Astrocyte (in vitro differentiated cells and primary cell): ENCODE results near the gene ZNF442. TPM values are rescaled to one million over a fixed set of nuclear protein-coding genes. Genes with fewer than 3 reads are reported as not detected.

Experiments
- DNase-seq: peaks from one replicate; pipeline ENCODE4 v3.0.0-alpha.2; 2010; ENCODE audit warnings: low read depth
- FAIRE-seq: peaks from 2 replicates; lab custom pipeline; 2011; peaks lifted over from hg19 to GRCh38; lab: Jason Lieb, UNC
- H2AFZ ChIP-seq: 2 replicates; pipeline ENCODE4 v1.6.0; 2012; ENCODE audit warnings: low read depth, low read length, inconsistent platforms
- H3K27ac ChIP-seq: 2 replicates; pipeline ENCODE4 v1.5.1; 2011; ENCODE audit warnings: low read depth, low read length, inconsistent platforms
- H3K27me3 ChIP-seq: 2 replicates; pipeline ENCODE4 v1.6.0; 2011; ENCODE audit warnings: low read length, inconsistent platforms; ENCODE audit not compliant: insufficient read depth
- H3K36me3 ChIP-seq: 2 replicates; pipeline ENCODE4 v1.5.1; 2011; ENCODE audit warnings: low read length, inconsistent platforms; ENCODE audit not compliant: insufficient read depth
- H3K4me1 ChIP-seq: 2 replicates; pipeline ENCODE4 v1.5.1; 2011; ENCODE audit warnings: low read length, inconsistent platforms; ENCODE audit not compliant: insufficient read depth
- H3K4me2 ChIP-seq: 2 replicates; pipeline ENCODE4 v1.6.0; 2012; ENCODE audit warnings: low read length, inconsistent platforms
- H3K4me3 ChIP-seq: 2 replicates; pipeline ENCODE4 v1.5.1; 2011; ENCODE audit warnings: low read depth, mild to moderate bottlenecking, low read length, inconsistent platforms; ENCODE audit not compliant: insufficient read depth
- H3K79me2 ChIP-seq: 2 replicates; pipeline ENCODE4 v1.6.0; 2012; ENCODE audit warnings: mild to moderate bottlenecking, low read length, inconsistent platforms; ENCODE audit not compliant: insufficient read depth
- H3K9ac ChIP-seq: 2 replicates; pipeline ENCODE4 v1.6.0; 2012; ENCODE audit warnings: mild to moderate bottlenecking, low read length, inconsistent platforms
- H3K9me3 ChIP-seq: 2 replicates; pipeline ENCODE4 v1.5.1; 2012; ENCODE audit warnings: low read depth, mild to moderate bottlenecking, low read length, inconsistent platforms; ENCODE audit not compliant: insufficient read depth
- H4K20me1 ChIP-seq: 2 replicates; pipeline ENCODE4 v1.6.0; 2012; ENCODE audit warnings: low read length, inconsistent platforms; ENCODE audit not compliant: insufficient read depth
- H3K27ac Mint-ChIP-seq: one replicate; pipeline ENCODE4 v1.8.0; 2021; ENCODE audit warnings: mild to moderate bottlenecking, mixed read lengths; ENCODE audit not compliant: unreplicated experiment
- H3K27me3 Mint-ChIP-seq: one replicate; pipeline ENCODE4 v1.8.0; 2021; ENCODE audit warnings: low read depth, mixed read lengths; ENCODE audit not compliant: unreplicated experiment
- H3K36me3 Mint-ChIP-seq: one replicate; pipeline ENCODE4 v1.8.0; 2021; ENCODE audit warnings: low read depth, mixed read lengths; ENCODE audit not compliant: unreplicated experiment
- H3K4me1 Mint-ChIP-seq: one replicate; pipeline ENCODE4 v1.8.0; 2021; ENCODE audit warnings: low read depth, mixed read lengths; ENCODE audit not compliant: unreplicated experiment
- H3K4me3 Mint-ChIP-seq: one replicate; pipeline ENCODE4 v1.8.0; 2021; ENCODE audit warnings: mild to moderate bottlenecking, moderate library complexity, mixed read lengths; ENCODE audit not compliant: unreplicated experiment
- H3K9me3 Mint-ChIP-seq: one replicate; pipeline ENCODE4 v1.8.0; 2021; ENCODE audit warnings: mild to moderate bottlenecking, mixed read lengths; ENCODE audit not compliant: unreplicated experiment
- EZH2 ChIP-seq: IDR thresholded peaks from 2 replicates; pipeline ENCODE4 v1.6.1; 2012; ENCODE audit warnings: mild to moderate bottlenecking, low read length, inconsistent platforms; ENCODE audit not compliant: insufficient read depth
- total RNA-seq: library from RNA; stranded (reverse); gene quantifications from 2 replicates; pipeline ENCODE4 v1.2.1, GENCODE V29; 2021
- TF ChIP-seq, protein P1 (sequence below): IDR thresholded peaks from 2 replicates; pipeline ENCODE4 v1.5.1; 2011; ENCODE audit warnings: low read depth, mild to moderate bottlenecking, inconsistent platforms, low read length, moderate library complexity; ENCODE audit not compliant: insufficient read depth

ZNF442 gene
- total RNA-seq, 1 donor from 2014 or later, result 0.95 TPM

- DNase-seq (no peak), FAIRE-seq (no peak)
- no peaks in the 10 kb centered on the region for H3K4me1 ChIP-seq
- H3K4me3 ChIP-seq, result no peak overlapping the region
- peaks cover 40% of the 10 kb centered on the region for H3K9me3 ChIP-seq
- no peak overlapping the region for H3K9ac ChIP-seq
- no peak overlapping the region for H3K4me2 ChIP-seq
- H2AFZ ChIP-seq, result no peak overlapping the region
- Mint-ChIP-seq H3K27ac (no peak overlapping the region), H3K4me1 (no peaks in the 10 kb centered on the region), H3K9me3 (peaks cover 41% of the 10 kb centered on the region), H3K4me3 (no peak overlapping the region), H3K27me3 (no peaks in the 10 kb centered on the region), H3K36me3 (peaks cover 6% of the 10 kb centered on the region)
- TF ChIP-seq EZH2, result no peak
- no peak overlapping the region for H3K27ac ChIP-seq
- no peaks in the 10 kb centered on the region for H3K27me3 ChIP-seq
- no peaks in the 10 kb centered on the region for H3K79me2 ChIP-seq
- H4K20me1 ChIP-seq, result no peaks in the 10 kb centered on the region
- no peaks in the 10 kb centered on the region for H3K36me3 ChIP-seq
Measured at GRCh38 chr19:12380444-12380737, 14.9 kb upstream of the ZNF442 start.

DNA sequence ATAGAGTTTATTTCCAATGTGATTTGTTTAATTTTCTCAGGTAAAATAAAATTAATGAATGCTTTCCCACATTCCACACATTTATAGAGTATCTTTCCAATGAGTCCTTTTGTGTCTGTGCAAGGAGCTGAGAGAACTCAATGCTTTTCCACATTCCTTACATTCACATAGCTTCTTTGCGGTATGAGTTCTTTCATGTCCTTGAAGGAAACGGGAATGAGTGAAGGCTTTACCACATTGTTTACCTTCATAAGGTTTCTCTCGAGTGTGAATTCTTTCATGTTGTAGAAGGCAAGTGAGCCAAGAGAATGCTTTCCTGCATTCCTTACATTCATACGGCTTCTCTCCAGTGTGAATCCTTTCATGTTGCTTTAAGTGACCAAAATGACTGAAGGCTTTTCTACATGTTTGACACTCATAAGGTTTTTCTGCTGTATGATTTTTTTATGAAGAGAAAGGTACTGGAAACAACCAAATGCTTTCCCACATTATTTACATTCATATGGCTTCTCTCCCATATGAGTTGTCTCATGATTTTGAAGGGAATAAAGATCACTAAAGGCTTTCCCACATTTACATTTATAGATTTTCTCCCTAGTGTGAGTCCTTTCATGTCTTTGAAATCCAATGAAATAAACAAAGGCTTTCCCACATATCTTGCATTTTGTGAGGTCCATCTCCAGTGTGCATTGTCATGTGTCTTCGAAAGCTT is 14.4 kb upstream of the ZNF442 start:
- no peak overlapping the region for H2AFZ ChIP-seq
- no peak overlapping the region for H3K27ac Mint-ChIP-seq
- H3K27ac ChIP-seq, result no peak overlapping the region
- no peaks in the 10 kb centered on the region for H3K4me1 ChIP-seq
- DNase-seq, result no peak
- no peaks in the 10 kb centered on the region for H3K79me2 ChIP-seq
- no peaks in the 10 kb centered on the region for H4K20me1 ChIP-seq
- H3K9me3 Mint-ChIP-seq, result peaks cover 41% of the 10 kb centered on the region
- FAIRE-seq, result no peak
- H3K27me3 ChIP-seq, result no peaks in the 10 kb centered on the region
- TF ChIP-seq, protein P1, sequence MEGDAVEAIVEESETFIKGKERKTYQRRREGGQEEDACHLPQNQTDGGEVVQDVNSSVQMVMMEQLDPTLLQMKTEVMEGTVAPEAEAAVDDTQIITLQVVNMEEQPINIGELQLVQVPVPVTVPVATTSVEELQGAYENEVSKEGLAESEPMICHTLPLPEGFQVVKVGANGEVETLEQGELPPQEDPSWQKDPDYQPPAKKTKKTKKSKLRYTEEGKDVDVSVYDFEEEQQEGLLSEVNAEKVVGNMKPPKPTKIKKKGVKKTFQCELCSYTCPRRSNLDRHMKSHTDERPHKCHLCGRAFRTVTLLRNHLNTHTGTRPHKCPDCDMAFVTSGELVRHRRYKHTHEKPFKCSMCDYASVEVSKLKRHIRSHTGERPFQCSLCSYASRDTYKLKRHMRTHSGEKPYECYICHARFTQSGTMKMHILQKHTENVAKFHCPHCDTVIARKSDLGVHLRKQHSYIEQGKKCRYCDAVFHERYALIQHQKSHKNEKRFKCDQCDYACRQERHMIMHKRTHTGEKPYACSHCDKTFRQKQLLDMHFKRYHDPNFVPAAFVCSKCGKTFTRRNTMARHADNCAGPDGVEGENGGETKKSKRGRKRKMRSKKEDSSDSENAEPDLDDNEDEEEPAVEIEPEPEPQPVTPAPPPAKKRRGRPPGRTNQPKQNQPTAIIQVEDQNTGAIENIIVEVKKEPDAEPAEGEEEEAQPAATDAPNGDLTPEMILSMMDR, result no peak
- TF ChIP-seq EZH2, result no peak
- no peak overlapping the region for H3K4me3 Mint-ChIP-seq
- H3K27me3 Mint-ChIP-seq, result no peaks in the 10 kb centered on the region
- no peaks in the 10 kb centered on the region for H3K36me3 ChIP-seq
- no peak overlapping the region for H3K4me2 ChIP-seq
- H3K4me3 ChIP-seq, result no peak overlapping the region
- H3K36me3 Mint-ChIP-seq, result peaks cover 6% of the 10 kb centered on the region
- H3K4me1 Mint-ChIP-seq, result no peaks in the 10 kb centered on the region
- H3K9ac ChIP-seq, result no peak overlapping the region
- peaks cover 40% of the 10 kb centered on the region for H3K9me3 ChIP-seq

DNA sequence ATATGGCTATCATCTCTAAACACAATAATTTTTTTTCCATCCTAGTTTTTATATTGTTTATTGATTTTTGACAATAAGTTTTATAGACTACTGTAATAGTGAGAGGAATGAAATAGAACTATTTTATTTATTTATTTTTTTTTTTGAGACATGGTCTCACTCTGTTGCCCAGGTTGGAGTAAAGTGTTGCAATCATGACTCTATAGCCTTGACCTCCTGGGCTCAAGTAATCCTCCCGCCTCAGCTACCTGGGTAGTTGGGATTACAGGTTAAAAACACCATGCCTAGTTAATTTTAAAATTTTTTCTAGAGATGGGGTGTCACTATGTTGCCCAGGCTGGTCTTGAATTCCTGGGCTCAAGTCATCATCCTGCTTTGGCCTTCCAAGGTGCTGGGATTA is 8.5 kb upstream of the ZNF442 start:
- no peak overlapping the region for H3K27ac ChIP-seq
- FAIRE-seq, result no peak
- peaks cover 15% of the 10 kb centered on the region for H3K9me3 ChIP-seq
- no peak overlapping the region for H2AFZ ChIP-seq
- H3K4me2 ChIP-seq, result no peak overlapping the region
- no peak overlapping the region for H3K4me3 Mint-ChIP-seq
- H3K36me3 Mint-ChIP-seq, result peaks cover 2% of the 10 kb centered on the region
- no peaks in the 10 kb centered on the region for H3K27me3 ChIP-seq
- H3K27me3 Mint-ChIP-seq, result no peaks in the 10 kb centered on the region
- no peaks in the 10 kb centered on the region for H3K79me2 ChIP-seq
- H4K20me1 ChIP-seq, result no peaks in the 10 kb centered on the region
- no peak overlapping the region for H3K27ac Mint-ChIP-seq
- no peak for DNase-seq
- H3K4me3 ChIP-seq, result no peak overlapping the region
- no peaks in the 10 kb centered on the region for H3K4me1 ChIP-seq
- H3K9ac ChIP-seq, result no peak overlapping the region
- H3K36me3 ChIP-seq, result no peaks in the 10 kb centered on the region
- no peaks in the 10 kb centered on the region for H3K4me1 Mint-ChIP-seq
- no peak for TF ChIP-seq EZH2
- TF ChIP-seq, protein P1, result no peak
- peaks cover 24% of the 10 kb centered on the region for H3K9me3 Mint-ChIP-seq
